Measurements from ENCODE around the gene EXOC3L4. TPM values are rescaled to one million over a fixed set of nuclear protein-coding genes. Genes with fewer than 3 reads are reported as not detected.

EXOC3L4 gene
- total and polyA plus RNA-seq, 9 of the 15 experiments (the other 6 are each of a cell fraction or from before 2014, with no cell fraction given): 0.10 to 6.7 (median 0.98) TPM; not detected in 1

GRCh38 chr14:103118663-103119404, 24.3 kb downstream of the EXOC3L4 start (continued):
- TF ChIP-seq CHAMP1 (IDR thresholded peaks at IDR 0.05) (no peak), ERF (CRISPR knock-in tag; IDR thresholded peaks at IDR 0.05) (no peak), ATF6 (CRISPR knock-in tag; IDR thresholded peaks at IDR 0.05) (no peak), MBD1 (CRISPR knock-in tag; IDR thresholded peaks at IDR 0.05) (no peak), ZBTB33 (CRISPR knock-in tag; IDR thresholded peaks at IDR 0.05) (no peak), IFI16 (CRISPR knock-in tag; IDR thresholded peaks at IDR 0.05) (no peak), RREB1 (CRISPR knock-in tag; IDR thresholded peaks at IDR 0.05) (no peak), ZNF23 (CRISPR knock-in tag; IDR thresholded peaks at IDR 0.05) (no peak), ZNF785 (CRISPR knock-in tag; IDR thresholded peaks at IDR 0.05) (no peak), ZSCAN29 (IDR thresholded peaks at IDR 0.05) (no peak), TCF15 (CRISPR knock-in tag; IDR thresholded peaks at IDR 0.05) (no peak), KLF10 (CRISPR knock-in tag; IDR thresholded peaks at IDR 0.05) (no peak), BACH1 (tag; IDR thresholded peaks at IDR 0.05) (no peak; the same call in 1 of the 2 replicates)
